ENCODE data around the gene ME3. TPM values are rescaled to one million over a fixed set of nuclear protein-coding genes. Genes with fewer than 3 reads are reported as not detected.
A peak's percentile ranks its signal among the peaks of the same experiment; 100 is the strongest.

The ME3 gene
- total RNA-seq, 1 donor from 2014 or later = 49.6 TPM

- peaks cover 16% of the 10 kb centered on the region for H3K4me1 Mint-ChIP-seq
- DNase-seq (ENCODE audit: low spot score) = no peak
- peaks cover 34% of the 10 kb centered on the region for H3K9me3 Mint-ChIP-seq
- H3K79me2 ChIP-seq (ENCODE audit: low read depth) = no peaks in the 10 kb centered on the region
- peaks cover 2% of the 10 kb centered on the region for H3K36me3 ChIP-seq
- TF ChIP-seq EZH2 (IDR thresholded peaks at IDR 0.05) (no peak), EZH2phosphoT487 (IDR thresholded peaks at IDR 0.05) (no peak), CTCF (IDR thresholded peaks at IDR 0.05) (no peak)
- peaks cover 2% of the 10 kb centered on the region for H3K36me3 Mint-ChIP-seq
- peaks cover 16% of the 10 kb centered on the region for H3K27me3 Mint-ChIP-seq (ENCODE audit: insufficient read depth, low read depth)
- no peak overlapping the region for H3K9ac ChIP-seq
- H3K27me3 ChIP-seq = no peaks in the 10 kb centered on the region
- H4K20me1 ChIP-seq (ENCODE audit: low read depth) = no peaks in the 10 kb centered on the region
- no peak overlapping the region for H2AFZ ChIP-seq (replicated peaks)
- H3K27ac ChIP-seq = no peak overlapping the region
- no peak overlapping the region for H3K27ac Mint-ChIP-seq
- no peak overlapping the region for H3K4me3 ChIP-seq
- no peak overlapping the region for H3K4me2 ChIP-seq
- H3K4me3 Mint-ChIP-seq = no peak overlapping the region
- peaks cover 10% of the 10 kb centered on the region for H3K9me3 ChIP-seq (ENCODE audit: low read depth)
- peaks cover 15% of the 10 kb centered on the region for H3K4me1 ChIP-seq
- H3F3A ChIP-seq (ENCODE audit: low read depth) = peaks cover 17% of the 10 kb centered on the region
Observed at GRCh38 chr11:86717817-86718501, 45.5 kb upstream of the ME3 start.

- H3K36me3 ChIP-seq = no peaks in the 10 kb centered on the region
- Mint-ChIP-seq H3K27me3 (ENCODE audit: insufficient read depth, low read depth) (peaks cover 13% of the 10 kb centered on the region), H3K27ac (no peak overlapping the region), H3K36me3 (peaks cover 6% of the 10 kb centered on the region), H3K4me3 (no peak overlapping the region), H3K4me1 (peaks cover 21% of the 10 kb centered on the region), H3K9me3 (peaks cover 18% of the 10 kb centered on the region)
- H2AFZ ChIP-seq (replicated peaks) = no peak overlapping the region
- H3K4me1 ChIP-seq = peaks cover 15% of the 10 kb centered on the region
- no peaks in the 10 kb centered on the region for H3K9me3 ChIP-seq (ENCODE audit: low read depth)
- H3K4me3 ChIP-seq = no peak overlapping the region
- H3K79me2 ChIP-seq (ENCODE audit: low read depth) = no peaks in the 10 kb centered on the region
- H3K9ac ChIP-seq = no peak overlapping the region
- no peak for DNase-seq (ENCODE audit: low spot score)
- TF ChIP-seq CTCF (IDR thresholded peaks at IDR 0.05) (no peak), EZH2phosphoT487 (IDR thresholded peaks at IDR 0.05) (no peak), EZH2 (IDR thresholded peaks at IDR 0.05) (no peak)
- H3F3A ChIP-seq (ENCODE audit: low read depth) = peaks cover 22% of the 10 kb centered on the region
- H3K27me3 ChIP-seq = no peaks in the 10 kb centered on the region
- H3K4me2 ChIP-seq = no peak overlapping the region
- no peaks in the 10 kb centered on the region for H4K20me1 ChIP-seq (ENCODE audit: low read depth)
- no peak overlapping the region for H3K27ac ChIP-seq
Observed at GRCh38 chr11:86715611-86716010, 43.2 kb upstream of the ME3 start.

- peak overlapping the region; percentile 7 for H3K27ac ChIP-seq
- no peak overlapping the region for H3K9ac ChIP-seq
- H3K4me2 ChIP-seq = no peak overlapping the region
- H3K9me3 ChIP-seq (ENCODE audit: low read depth) = no peaks in the 10 kb centered on the region
- H3K27me3 ChIP-seq = no peaks in the 10 kb centered on the region
- Mint-ChIP-seq H3K27me3 (ENCODE audit: insufficient read depth, low read depth) (peaks cover 9% of the 10 kb centered on the region), H3K4me1 (peaks cover 15% of the 10 kb centered on the region), H3K36me3 (peaks cover 6% of the 10 kb centered on the region), H3K27ac (peak overlapping the region; percentile 59), H3K9me3 (peaks cover 27% of the 10 kb centered on the region), H3K4me3 (no peak overlapping the region)
- H3K79me2 ChIP-seq (ENCODE audit: low read depth) = no peaks in the 10 kb centered on the region
- no peak overlapping the region for H2AFZ ChIP-seq (replicated peaks)
- H3K4me1 ChIP-seq = peaks cover 15% of the 10 kb centered on the region
- peak; percentile 64 for DNase-seq (ENCODE audit: low spot score)
- no peak for TF ChIP-seq EZH2phosphoT487 (IDR thresholded peaks at IDR 0.05)
- no peak for TF ChIP-seq EZH2 (IDR thresholded peaks at IDR 0.05)
- no peak for TF ChIP-seq CTCF (IDR thresholded peaks at IDR 0.05)
- H3K4me3 ChIP-seq = no peak overlapping the region
- H4K20me1 ChIP-seq (ENCODE audit: low read depth) = no peaks in the 10 kb centered on the region
- no peaks in the 10 kb centered on the region for H3K36me3 ChIP-seq
- peaks cover 22% of the 10 kb centered on the region for H3F3A ChIP-seq (ENCODE audit: low read depth)
Observed at GRCh38 chr11:86713552-86713951, 41.1 kb upstream of the ME3 start.

Data from neural progenitor cell (in vitro differentiated cells).